Measurements from ENCODE around the gene RBM17.
"Not testable (repeated sequence)": the region's sequence is repeated elsewhere in the genome, so short reads cannot be mapped to it uniquely, and the experiment has no call there.

The RBM17 gene

DNA sequence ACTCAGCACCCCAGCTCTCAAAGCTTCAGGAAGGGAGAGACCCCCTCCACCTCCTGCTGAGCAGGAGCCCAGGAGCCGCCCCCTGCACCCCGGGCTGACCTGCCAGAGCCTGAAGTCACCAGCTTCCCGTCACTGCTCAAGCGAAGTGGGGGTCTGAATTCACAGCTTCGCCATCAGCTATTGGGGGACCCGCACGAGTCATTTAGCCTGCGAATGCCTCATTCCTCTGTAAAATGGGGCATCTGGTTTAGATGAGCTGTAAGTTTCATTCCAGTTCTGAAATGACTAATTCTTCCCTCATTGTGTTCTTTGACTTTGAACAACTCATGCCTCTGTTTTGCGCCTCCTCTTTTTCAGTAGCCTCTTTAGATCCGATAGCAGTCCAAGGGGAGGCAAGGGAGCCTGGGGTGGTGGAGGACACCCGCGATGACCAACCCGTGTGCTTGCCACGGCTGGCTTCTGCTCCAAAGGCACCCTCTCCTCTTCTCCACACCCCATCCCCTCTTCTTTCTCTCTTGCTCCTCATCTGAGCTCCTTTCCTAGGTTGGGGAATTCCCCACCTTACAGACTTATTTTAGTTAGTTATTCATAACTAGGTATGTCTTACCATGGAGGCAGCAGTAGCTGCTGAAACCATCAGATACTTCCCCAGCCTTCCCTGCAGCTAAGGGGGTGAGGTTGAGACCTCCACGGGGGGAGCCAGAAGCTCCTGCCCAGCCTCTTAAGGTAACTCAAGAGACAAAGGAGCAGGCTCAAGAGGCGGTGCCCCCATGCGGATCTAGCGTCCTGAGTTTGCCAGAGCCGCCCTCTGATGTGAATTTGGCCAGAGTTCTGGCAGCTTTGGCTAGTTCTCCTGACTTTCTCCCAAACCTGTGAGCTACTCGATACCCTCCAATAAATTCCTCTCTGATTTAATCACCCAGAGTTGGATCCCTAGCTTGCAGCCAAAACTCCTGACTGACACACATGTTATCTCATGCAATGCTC is 47.7 kb downstream of the RBM17 start:
- H3K4me3 ChIP-seq (ENCODE audit: low read depth, low read length), result no peak overlapping the region
- no peak for DNase-seq (ENCODE audit: low read depth)

DNA sequence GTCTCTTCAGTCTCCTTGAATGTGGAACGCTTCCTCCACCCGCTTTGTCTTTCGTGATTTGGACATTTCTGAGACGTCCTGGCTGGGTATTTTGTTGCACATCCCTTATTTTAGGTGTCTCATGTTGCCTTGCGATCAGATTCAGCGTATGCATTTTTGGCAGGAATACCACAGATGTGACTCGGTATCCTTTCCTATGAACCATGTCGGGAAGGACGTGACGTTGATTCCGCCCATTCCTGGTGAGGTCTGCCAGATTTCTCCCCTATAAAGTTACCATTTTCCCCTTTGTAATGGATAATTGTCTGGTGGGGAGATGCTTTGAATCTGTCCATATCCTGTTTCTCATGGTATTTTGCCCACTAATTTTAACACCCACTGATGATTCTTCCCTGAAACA is 49.6 kb downstream of the RBM17 start:
- TF ChIP-seq, protein P1, sequence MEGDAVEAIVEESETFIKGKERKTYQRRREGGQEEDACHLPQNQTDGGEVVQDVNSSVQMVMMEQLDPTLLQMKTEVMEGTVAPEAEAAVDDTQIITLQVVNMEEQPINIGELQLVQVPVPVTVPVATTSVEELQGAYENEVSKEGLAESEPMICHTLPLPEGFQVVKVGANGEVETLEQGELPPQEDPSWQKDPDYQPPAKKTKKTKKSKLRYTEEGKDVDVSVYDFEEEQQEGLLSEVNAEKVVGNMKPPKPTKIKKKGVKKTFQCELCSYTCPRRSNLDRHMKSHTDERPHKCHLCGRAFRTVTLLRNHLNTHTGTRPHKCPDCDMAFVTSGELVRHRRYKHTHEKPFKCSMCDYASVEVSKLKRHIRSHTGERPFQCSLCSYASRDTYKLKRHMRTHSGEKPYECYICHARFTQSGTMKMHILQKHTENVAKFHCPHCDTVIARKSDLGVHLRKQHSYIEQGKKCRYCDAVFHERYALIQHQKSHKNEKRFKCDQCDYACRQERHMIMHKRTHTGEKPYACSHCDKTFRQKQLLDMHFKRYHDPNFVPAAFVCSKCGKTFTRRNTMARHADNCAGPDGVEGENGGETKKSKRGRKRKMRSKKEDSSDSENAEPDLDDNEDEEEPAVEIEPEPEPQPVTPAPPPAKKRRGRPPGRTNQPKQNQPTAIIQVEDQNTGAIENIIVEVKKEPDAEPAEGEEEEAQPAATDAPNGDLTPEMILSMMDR (IDR thresholded peaks at IDR 0.05; ENCODE audit: control insufficient read depth, extremely low read depth, insufficient read depth), result no peak
- H3K4me3 ChIP-seq (ENCODE audit: low read depth, low read length), result no peak overlapping the region
- no peak for DNase-seq (ENCODE audit: low read depth)

More for the DNA sequence above, 47.7 kb downstream of the RBM17 start:
- TF ChIP-seq, protein P1 (IDR thresholded peaks at IDR 0.05; ENCODE audit: control insufficient read depth, extremely low read depth, insufficient read depth), result no peak

DNA sequence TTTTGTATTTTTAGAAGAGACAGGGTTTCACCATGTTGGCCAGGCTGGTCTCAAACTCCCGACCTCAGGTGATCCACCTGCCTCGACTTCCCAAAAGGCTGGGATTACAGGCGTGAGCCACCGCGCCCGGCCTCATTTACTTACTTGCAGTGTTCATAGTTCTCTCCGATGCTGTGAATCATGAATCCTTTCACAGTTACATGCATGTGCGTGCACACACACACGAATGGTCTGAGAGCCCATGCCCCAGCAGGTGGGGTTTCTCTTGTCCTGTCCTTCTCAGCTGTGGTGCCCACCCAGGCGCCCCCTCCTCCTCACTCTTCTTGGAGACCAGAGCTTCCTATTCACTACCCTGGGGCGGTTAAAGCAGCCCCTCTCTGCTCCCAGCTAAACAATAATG is 50.6 kb downstream of the RBM17 start:
- DNase-seq (ENCODE audit: low read depth), result no peak
- H3K4me3 ChIP-seq (ENCODE audit: low read depth, low read length), result no peak overlapping the region
- TF ChIP-seq, protein P1 (IDR thresholded peaks at IDR 0.05; ENCODE audit: control insufficient read depth, extremely low read depth, insufficient read depth), result no peak

DNA sequence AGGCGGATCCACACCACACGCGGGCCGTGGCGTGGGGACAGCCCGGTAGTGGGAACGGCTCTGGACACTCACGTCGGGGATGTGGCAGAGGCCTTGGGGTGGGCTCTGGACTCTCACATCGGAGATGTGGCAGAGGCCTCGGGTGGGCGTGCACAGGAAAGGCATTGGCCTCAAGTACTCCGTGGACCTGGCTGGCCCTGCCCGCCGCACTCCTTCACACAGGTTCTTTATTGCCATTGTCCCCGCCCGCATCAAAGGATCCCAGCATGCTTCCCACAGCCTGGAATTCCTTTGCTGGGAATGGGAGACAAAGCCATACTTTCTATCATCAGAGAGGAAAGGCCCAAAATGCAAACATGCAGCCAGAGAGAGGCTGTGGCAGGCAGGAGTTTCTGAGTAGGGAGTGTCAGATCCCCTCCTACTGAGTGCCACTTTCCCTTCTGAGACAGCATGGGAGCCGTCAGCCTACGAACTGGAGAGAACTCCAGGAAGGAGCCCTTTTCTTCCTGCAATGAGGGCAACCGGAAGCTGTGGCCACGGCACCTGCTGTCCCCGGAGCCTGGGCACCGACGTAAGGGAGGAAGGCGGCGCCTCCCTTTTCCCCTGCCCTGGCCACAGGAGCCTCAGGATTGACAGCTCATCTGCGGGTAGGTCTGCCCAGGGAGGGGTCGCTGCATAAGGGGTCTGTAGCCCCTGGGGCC is 51.5 kb downstream of the RBM17 start:
- TF ChIP-seq, protein P1 (IDR thresholded peaks at IDR 0.05; ENCODE audit: control insufficient read depth, extremely low read depth, insufficient read depth), result no peak
- no peak overlapping the region for H3K4me3 ChIP-seq (ENCODE audit: low read depth, low read length)
- no peak for DNase-seq (ENCODE audit: low read depth)

DNA sequence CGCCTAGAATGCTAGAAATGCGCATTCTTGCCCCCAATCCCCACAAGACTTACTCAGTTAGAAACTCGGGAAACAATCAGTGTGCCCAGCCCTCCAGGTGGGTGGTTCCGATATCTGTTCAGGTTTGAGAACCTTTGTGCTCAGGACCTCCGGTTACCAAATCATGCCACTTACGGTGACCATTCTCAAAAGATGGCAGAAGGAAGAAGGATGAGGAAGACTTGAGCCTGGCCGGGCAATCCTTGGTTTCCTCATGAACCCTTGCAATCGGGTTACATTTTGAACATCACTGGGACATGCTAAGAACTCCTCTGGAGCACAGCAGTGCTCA is 52.1 kb downstream of the RBM17 start:
- H3K4me3 ChIP-seq (ENCODE audit: low read depth, low read length), result no peak overlapping the region
- no peak for DNase-seq (ENCODE audit: low read depth)
- TF ChIP-seq, protein P1 (IDR thresholded peaks at IDR 0.05; ENCODE audit: control insufficient read depth, extremely low read depth, insufficient read depth), result no peak

DNA sequence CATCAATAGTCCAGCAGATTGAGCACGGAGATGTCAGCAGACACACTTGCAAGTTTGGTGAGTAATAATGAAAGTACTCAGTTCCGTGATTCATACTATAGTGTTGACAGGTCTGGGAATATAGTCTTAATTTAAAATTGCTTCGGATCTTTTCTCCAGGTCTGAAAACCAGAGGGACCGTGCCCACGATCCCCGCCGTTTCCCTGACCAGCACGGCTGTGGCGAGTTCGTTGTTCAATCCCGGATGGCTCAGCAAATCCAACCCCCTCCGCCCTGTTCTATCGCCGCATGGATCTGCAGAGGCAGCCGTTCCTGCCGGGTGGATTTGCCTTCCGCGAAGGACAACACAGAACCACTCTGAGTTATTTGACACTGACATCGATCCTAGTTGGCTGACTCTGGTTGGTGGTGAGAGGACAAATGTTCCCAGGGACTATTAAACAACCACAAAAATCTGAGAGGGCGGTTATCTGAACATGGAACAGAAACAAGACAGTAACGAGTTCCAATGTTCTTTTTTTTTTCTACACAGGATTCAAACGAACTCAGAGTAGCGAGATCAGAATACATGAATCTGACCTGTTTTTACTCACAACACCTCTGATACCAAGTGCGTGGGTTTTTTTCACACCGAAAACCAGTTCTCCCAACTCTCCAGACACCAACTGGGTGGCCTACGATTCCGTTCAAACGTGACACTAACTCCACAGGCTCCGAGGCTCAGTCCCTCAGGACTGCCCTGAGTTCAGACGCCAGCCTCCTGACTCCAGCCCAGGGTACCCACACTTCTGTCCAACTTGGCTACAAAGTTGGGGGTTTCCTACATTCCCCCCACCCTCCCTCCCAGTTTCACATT is 52.7 kb downstream of the RBM17 start:
- TF ChIP-seq, protein P1 (IDR thresholded peaks at IDR 0.05; ENCODE audit: control insufficient read depth, extremely low read depth, insufficient read depth), result no peak
- no peak overlapping the region for H3K4me3 ChIP-seq (ENCODE audit: low read depth, low read length)
- no peak for DNase-seq (ENCODE audit: low read depth)

DNA sequence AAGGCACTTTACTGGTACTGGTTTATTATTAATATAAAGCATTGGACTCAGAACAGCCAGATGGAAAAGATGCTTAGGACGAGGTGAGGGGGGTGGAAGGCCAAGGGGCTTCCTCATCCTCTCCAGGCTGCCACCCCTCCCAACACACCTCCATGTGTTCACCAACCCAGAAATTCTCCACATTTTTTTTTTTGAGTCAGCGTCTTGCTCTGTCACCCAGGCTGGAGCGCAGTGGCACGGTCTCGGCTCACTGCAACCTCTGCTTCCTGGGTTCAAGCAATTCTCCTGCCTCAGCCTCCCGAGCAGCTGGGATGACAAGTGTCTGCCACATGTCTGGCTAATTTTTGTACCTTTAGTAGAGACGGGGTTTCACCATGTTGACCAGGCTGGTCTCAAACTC is 53.4 kb downstream of the RBM17 start:
- not testable (repeated sequence) for DNase-seq (ENCODE audit: low read depth); H3K4me3 ChIP-seq (ENCODE audit: low read depth, low read length)

Measured in LNCaP clone FGC (cell line).